ENCODE measurements around the gene DKK1. TPM values are rescaled to one million over a fixed set of nuclear protein-coding genes. Genes with fewer than 3 reads are reported as not detected.

Gene DKK1
- total RNA-seq, 4 donors from 2014 or later = 27.4 to 79.9 (median 36.2) TPM

DNA sequence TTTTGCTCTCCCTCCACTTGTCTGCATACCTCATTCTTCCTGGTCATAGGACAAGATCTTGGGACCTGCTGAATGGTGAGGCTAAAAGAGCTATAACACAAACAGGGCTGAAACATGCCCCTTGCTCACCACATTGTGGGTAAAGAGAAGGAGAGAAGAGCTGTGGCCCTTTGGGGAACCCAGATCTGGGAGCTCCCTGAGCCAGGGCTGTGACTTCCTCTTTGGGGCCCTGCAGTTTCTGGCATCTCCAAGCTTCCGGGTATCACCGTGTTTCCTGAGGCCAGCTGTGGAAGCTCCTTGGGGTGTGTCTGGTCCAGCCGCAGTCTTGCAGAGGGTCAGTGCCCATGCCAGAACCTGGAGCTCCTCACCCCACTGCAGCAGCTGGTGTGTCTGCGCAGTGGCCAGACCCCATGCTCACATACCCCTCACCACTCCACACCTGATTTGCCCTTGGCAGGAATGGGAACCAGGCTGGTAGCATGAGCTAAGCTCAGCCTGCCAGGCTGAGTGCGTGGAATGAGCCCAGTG lies 34.0 kb downstream of the DKK1 start:
- TF ChIP-seq, protein P1, sequence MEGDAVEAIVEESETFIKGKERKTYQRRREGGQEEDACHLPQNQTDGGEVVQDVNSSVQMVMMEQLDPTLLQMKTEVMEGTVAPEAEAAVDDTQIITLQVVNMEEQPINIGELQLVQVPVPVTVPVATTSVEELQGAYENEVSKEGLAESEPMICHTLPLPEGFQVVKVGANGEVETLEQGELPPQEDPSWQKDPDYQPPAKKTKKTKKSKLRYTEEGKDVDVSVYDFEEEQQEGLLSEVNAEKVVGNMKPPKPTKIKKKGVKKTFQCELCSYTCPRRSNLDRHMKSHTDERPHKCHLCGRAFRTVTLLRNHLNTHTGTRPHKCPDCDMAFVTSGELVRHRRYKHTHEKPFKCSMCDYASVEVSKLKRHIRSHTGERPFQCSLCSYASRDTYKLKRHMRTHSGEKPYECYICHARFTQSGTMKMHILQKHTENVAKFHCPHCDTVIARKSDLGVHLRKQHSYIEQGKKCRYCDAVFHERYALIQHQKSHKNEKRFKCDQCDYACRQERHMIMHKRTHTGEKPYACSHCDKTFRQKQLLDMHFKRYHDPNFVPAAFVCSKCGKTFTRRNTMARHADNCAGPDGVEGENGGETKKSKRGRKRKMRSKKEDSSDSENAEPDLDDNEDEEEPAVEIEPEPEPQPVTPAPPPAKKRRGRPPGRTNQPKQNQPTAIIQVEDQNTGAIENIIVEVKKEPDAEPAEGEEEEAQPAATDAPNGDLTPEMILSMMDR (IDR thresholded peaks at IDR 0.05; ENCODE audit: low read depth) = no peak

DNA sequence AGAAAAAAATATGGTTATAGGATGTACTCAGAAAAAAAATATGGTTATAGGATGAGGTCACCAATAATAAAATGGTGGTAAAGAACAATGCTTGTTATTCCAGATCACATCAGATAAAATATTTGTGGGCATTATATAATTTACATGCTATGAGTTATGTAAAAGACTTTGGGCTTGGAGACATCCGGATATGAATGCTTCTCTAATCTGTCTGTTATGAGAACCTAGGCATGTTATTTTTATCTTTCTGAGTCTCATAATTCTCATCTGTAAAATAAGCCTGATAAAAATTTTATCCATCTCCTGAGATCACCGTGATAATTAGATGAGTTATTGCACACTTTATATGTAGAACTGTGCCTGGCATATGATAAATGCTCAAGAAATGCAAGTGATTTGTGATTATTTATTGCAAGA lies 37.8 kb downstream of the DKK1 start:
- TF ChIP-seq, protein P1 (IDR thresholded peaks at IDR 0.05; ENCODE audit: low read depth) = no peak

DNA sequence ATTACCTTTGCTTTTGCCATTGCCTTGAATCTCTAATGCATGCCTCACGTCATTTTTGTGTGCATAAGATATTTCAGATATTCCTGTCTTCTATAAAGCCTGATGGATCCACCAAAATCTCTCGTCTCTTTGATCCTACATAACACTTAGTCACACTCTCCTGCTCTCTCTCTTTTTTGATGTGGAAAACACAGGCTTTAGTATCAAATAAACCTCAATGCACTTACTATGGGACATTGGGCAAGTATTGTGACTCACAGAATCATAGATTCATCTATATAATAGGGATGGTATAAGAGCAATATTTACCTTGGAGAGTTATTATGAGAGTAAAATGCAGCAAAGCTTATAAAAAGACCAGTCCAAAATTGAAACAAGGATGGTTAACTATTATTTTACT lies 39.1 kb downstream of the DKK1 start:
- TF ChIP-seq, protein P1 (IDR thresholded peaks at IDR 0.05; ENCODE audit: low read depth) = no peak

DNA sequence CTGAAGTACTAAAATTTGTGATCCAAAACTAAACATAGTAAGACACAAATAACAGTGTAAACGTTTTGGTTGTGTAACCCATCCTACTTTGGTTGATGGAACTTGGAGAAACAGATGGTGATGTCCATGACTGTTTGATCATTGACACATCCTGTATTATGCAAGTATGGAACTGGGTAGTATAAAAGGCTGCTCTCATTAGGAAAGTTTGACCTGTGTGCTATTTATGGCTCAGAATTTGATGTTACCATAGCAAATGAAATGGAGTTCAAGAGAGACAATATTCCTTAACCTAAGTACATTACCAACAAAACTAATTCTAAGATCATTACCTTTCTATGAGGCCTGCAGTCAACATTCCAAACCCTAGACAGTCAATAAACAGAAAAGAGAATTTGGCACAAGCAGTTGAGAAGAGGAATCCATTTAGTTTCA lies 39.9 kb downstream of the DKK1 start:
- TF ChIP-seq, protein P1 (IDR thresholded peaks at IDR 0.05; ENCODE audit: low read depth) = no peak

DNA sequence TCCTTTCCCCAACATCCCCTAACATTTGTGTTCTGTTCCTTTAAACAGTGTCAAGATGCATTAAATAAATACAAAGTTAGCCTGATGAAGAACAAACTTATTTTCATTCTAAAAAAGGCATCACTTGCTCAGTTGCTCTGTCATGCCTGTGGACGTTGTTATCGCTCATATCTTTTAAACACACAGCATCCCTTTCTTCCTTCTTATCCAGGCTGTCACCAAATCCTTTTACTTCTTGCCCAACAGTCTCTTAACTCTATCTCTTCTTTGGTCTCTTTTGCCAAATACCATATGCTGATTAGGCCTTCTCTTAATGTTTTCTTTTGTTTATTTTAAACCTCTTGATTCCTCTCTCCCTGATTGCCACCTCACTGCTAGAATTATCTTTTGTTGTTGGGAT lies 43.9 kb downstream of the DKK1 start:
- TF ChIP-seq, protein P1 (IDR thresholded peaks at IDR 0.05; ENCODE audit: low read depth) = no peak

DNA sequence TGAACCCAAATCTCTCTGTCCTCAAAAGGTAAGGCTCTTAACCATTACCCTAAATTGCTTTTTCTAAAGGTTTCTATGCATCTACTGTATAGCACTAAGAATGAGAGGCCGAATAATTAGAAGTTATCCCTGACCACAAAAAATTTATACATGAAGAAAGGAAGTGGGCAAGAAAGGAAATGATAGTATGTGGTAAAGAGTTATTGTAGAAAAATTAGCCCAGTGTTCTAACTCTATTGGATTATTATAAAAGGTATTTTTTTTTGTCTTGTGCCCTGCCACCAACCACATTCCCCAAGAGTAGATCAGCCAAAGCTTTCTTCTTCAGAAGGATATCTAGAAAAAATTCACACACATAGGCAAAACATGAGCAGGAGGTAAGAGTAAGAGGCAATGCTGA lies 45.4 kb downstream of the DKK1 start:
- TF ChIP-seq, protein P1 (IDR thresholded peaks at IDR 0.05; ENCODE audit: low read depth) = no peak

All from subcutaneous adipose tissue (tissue), 4 donors.